GM20000 (cell line): Measurements from ENCODE around the gene SCAPER.
"Not testable (repeated sequence)": the region's sequence is repeated elsewhere in the genome, so short reads cannot be mapped to it uniquely, and the experiment has no call there.

Experiments
- DNase-seq: peaks from one replicate; pipeline ENCODE4 v3.0.0; 2012; ENCODE audit warnings: low spot score
- TF ChIP-seq, protein P1 (sequence below): IDR thresholded peaks from 2 replicates; pipeline ENCODE4 v1.5.1; 2012; ENCODE audit warnings: mild to moderate bottlenecking, control low read depth; ENCODE audit errors: extremely low read depth, missing control alignments

SCAPER gene

GRCh38 chr15:76299786-76300185 lies 605.4 kb downstream of the SCAPER start:
- no peak for DNase-seq
- TF ChIP-seq, protein P1, sequence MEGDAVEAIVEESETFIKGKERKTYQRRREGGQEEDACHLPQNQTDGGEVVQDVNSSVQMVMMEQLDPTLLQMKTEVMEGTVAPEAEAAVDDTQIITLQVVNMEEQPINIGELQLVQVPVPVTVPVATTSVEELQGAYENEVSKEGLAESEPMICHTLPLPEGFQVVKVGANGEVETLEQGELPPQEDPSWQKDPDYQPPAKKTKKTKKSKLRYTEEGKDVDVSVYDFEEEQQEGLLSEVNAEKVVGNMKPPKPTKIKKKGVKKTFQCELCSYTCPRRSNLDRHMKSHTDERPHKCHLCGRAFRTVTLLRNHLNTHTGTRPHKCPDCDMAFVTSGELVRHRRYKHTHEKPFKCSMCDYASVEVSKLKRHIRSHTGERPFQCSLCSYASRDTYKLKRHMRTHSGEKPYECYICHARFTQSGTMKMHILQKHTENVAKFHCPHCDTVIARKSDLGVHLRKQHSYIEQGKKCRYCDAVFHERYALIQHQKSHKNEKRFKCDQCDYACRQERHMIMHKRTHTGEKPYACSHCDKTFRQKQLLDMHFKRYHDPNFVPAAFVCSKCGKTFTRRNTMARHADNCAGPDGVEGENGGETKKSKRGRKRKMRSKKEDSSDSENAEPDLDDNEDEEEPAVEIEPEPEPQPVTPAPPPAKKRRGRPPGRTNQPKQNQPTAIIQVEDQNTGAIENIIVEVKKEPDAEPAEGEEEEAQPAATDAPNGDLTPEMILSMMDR: no peak

- DNase-seq: no peak
- TF ChIP-seq, protein P1: no peak
Measured at GRCh38 chr15:76298986-76299385, 606.2 kb downstream of the SCAPER start.

DNA sequence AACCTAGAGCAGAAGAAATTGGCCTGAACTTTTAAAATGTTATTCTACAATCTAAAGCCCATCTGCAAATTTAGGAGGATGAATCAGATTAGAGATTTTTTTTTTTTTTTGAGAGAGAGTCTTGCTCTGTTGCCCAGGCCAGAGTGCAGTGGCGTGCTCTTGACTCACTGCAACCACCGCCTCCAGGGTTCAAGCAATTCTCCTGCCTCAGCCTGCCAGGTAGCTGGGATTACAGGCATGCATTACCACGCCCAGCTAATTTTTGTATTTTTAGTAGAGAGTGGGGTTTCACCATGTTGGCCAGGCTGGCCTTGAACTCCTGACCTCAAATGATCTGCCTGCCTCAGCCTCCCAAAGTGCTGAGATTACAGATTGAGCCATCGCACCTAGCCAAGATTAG lies 607.2 kb downstream of the SCAPER start:
- not testable (repeated sequence) for DNase-seq
